ENCODE data around the gene PRDM4.
A peak's percentile ranks its signal among the peaks of the same experiment; 100 is the strongest.

PRDM4 gene

DNA sequence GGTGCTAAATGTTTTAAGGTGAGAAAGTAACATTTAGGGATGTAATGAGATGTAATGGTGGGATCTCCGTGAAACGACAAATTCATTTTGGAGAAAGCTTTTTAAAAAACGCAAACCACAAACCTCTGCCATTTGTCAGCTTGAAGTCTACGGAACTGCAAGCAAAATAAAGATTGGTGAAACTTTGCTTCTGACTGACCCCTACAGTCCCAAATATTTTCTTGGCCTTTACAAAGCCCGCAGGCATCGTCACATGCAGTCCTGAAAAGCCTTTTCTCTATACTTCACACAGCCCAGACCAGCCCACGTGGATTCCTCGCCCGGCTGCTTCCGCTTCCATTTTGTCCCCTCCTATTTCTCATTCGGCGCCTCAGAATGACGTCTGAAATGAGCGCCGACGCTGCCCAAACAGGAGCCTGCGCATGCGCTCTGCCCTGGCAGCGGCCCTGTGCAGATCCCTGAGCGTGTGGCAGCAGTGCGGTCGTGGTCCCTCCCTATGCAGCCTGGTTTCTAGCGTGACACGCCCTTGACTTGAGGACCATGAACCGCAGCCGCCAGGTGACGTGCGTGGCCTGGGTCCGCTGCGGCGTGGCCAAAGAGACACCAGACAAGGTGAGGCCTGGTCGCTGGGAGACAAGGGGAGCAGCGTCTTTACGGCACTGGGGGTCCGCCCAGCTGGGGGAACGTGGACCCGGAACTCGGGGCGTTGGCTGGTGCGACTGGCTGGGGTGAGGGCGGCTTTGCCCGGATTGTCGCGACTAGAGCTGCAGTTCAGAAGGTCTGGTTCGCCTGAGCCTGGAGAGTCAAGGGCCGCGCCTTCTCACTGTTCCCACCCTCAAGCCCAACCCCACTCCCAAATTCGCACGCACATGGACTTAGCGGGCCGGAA, 75.3 kb downstream of the PRDM4 start, which contains the start of gene PWP1:
Gene PWP1, plus strand, starts transcription at position 440 of the 889 bp plus-strand sequence. Its CDS starts 101 bp downstream, at position 541.
- peak; percentile 95 for DNase-seq

DNA sequence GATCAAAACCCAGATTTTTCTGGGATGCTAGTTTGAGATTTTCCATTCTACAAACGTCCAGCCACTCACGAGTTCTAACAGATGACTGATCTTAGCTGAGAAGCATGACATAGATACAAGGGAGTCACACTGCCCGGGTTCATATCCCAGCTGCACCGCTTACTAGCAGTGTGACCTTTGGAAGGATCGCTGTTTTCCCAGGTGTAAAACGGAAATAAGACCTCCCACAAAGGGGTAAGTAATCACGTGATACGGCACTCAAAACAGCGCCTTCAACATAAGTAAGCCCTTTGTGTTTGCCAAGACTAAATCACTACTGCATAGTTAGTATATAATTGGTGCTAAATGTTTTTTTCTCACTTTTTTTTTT, 76.0 kb downstream of the PRDM4 start:
- peak; percentile 75 for DNase-seq

DNA sequence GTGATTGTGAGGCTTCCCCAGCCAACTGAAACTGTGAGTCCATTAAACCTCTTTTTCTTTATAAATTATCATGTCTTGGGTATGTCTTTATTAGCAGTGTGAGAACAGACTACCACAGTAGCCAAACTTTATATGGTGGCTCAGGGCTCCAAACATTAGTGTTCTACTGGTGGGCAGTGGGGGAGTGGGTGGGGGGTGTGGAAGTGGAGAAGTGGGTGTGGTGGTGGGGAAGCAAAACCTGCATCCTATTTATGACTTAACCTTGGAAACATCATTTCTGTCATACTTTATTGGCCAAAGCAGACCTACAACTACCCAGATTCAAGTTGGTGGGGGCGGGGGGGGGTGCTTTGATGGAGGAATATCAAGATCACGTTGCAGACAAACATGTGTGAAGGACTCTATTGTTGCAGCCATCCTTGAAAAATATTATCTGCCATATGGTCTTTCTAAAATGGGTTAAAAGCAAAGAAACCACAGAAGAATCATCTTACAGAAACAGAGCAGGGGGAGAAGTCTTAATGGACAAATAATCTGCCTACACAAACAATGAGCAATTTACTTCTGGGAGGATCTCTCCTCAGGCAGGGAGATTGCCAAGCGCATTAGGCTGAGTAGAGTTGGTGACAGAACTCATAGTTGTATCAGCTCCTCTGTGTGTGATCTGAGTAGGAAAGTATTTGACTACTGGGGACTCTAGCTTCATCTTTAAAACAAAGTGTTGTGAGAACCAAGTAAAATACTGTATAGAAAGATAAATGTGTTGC, 76.7 kb downstream of the PRDM4 start:
- no peak for DNase-seq

All from NCI-H1105 treated with DMSO at 0.1 percent for 48 hours (cell line).